Uterus (tissue), 4 donors: ENCODE measurements around the gene GPR62. TPM values are rescaled to one million over a fixed set of nuclear protein-coding genes. Genes with fewer than 3 reads are reported as not detected.

Experiments used
- DNase-seq, 2 donors: peaks; one replicate each; pipeline ENCODE4 v3.0.0-alpha.2; 2019 to 2020
- H3K27ac ChIP-seq, 2 donors: fragments of 200-600 bp; sonication (generic); 1 replicate in 1 of 2; 2 replicates in 1 of 2; pipeline ENCODE4 v1.5.1; 2016 to 2018
- H3K27me3 ChIP-seq, 2 donors: fragments of 200-600 bp; sonication (generic); one replicate each; pipeline ENCODE4 v1.5.1; 2018 to 2019; ENCODE audit warnings: control low read depth in 1 of 2
- H3K36me3 ChIP-seq, 2 donors: fragments of 200-600 bp; sonication (generic); one replicate each; pipeline ENCODE4 v1.5.1; 2019; ENCODE audit warnings: control low read depth in 1 of 2
- H3K4me1 ChIP-seq, 2 donors: fragments of 200-600 bp; sonication (generic); one replicate each; pipeline ENCODE4 v1.5.1; 2018 to 2019; ENCODE audit warnings: control low read depth in 1 of 2
- H3K4me3 ChIP-seq, 2 donors: fragments of 200-600 bp; sonication (generic); 1 replicate in 1 of 2; 2 replicates in 1 of 2; pipeline ENCODE4 v1.5.1; 2018 to 2019; ENCODE audit warnings: mild to moderate bottlenecking in 1 of 2
- H3K9me3 ChIP-seq, 2 donors: fragments of 200-600 bp; sonication (generic); one replicate each; pipeline ENCODE4 v1.5.1; 2019; ENCODE audit warnings: control low read depth in 1 of 2
- POLR2A ChIP-seq, 2 donors: fragments of 450-650 bp; IDR thresholded peaks; one replicate each; pipeline ENCODE4 v1.6.1; 2016; ENCODE audit warnings: antibody characterized with exemption in 2 of 2, mild to moderate bottlenecking in 1 of 2, moderate library complexity in 1 of 2
- intact Hi-C: fragments of 100-400 bp; cut with DNase I; formaldehyde crosslinking; loops from one replicate; pipeline ENCODE4 v1.15.1; 2023; ENCODE audit warnings: low total_unique reads
- total RNA-seq, 4 donors: library from RNA; depleted of rRNA in 3 of 4; stranded (reverse); fragments of >200 nt in 3 of 4; gene quantifications; one replicate each; pipeline versions ENCODE4 v1.1.0 to v1.2.4, GENCODE V29; 2014 to 2023
- TF ChIP-seq, protein P1 (sequence below), 4 experiments: fragments of 200-600 bp in 2 of 4; fragments of 450-650 bp in 2 of 4; sonication (generic) in 2 of 4; IDR thresholded peaks; one replicate each; pipeline ENCODE4 v1.5.1; 2016 to 2019; ENCODE audit warnings: antibody characterized with exemption in 4 of 4, mild to moderate bottlenecking in 2 of 4, moderate library complexity in 1 of 4
- donor health status: DM: yes; HTN: yes; CAD: no.

The GPR62 gene
- total RNA-seq, 4 donors from 2014 or later: 0.28 to 8.2 (median 0.34) TPM; not detected in 1

DNA sequence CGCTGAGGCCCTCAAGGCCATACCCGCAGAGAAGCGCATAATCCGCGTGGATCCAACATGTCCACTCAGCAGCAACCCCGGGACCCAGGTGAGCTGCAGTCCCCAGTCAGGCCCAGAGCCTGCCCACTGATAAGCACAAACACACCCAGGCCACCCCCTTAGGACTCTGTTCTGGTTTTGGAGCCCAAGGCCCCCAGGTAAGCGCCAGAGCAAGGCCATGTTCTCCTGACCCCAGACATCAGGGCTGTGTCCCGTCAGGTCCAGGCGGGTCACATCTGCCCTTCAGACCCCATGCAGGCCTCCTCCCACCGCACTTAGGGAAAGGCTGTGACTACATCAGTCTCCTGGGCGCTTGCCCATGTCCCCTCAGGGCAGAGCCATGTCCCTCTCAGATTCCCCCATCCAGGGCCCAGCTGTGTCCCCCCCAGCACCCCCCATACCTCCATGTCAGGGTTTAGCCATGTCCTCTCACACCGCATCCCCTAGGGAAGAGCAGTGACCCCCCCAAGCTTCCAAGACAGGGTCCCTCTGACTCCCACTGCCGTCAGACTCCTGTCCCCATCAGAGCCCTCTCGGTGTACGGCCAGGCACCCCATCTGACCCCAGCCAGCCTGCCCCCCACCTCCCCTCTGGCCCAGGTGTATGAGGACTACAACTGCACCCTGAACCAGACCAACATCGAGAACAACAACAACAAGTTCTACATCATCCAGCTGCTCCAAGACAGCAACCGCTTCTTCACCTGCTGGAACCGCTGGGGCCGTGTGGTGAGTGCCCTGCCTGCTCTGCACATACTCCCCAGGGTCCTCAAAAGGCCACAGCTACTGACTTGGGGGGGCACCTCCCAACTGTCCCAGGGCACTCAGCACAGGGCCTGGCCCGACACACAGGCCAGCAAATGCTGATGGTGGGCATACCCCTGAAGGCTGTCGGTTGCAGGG, 11.5 kb upstream of the GPR62 start:
- Histone ChIP-seq H3K36me3 (no peaks in the 10 kb centered on the region), H3K27me3 (no peaks in the 10 kb centered on the region), H3K4me3 (no peak overlapping the region), H3K27ac (peak overlapping the region in 1 of 2 donors; percentile 93), H3K4me1 (peaks cover 0 to 6% of the 10 kb centered on the region in 2 donors), H3K9me3 (no peaks in the 10 kb centered on the region)
- no peak for TF ChIP-seq POLR2A (IDR thresholded peaks at IDR 0.05)
- TF ChIP-seq, protein P1, sequence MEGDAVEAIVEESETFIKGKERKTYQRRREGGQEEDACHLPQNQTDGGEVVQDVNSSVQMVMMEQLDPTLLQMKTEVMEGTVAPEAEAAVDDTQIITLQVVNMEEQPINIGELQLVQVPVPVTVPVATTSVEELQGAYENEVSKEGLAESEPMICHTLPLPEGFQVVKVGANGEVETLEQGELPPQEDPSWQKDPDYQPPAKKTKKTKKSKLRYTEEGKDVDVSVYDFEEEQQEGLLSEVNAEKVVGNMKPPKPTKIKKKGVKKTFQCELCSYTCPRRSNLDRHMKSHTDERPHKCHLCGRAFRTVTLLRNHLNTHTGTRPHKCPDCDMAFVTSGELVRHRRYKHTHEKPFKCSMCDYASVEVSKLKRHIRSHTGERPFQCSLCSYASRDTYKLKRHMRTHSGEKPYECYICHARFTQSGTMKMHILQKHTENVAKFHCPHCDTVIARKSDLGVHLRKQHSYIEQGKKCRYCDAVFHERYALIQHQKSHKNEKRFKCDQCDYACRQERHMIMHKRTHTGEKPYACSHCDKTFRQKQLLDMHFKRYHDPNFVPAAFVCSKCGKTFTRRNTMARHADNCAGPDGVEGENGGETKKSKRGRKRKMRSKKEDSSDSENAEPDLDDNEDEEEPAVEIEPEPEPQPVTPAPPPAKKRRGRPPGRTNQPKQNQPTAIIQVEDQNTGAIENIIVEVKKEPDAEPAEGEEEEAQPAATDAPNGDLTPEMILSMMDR (IDR thresholded peaks at IDR 0.05): no peak
- DNase-seq: no peak
- intact Hi-C loops: no loop called here

DNA sequence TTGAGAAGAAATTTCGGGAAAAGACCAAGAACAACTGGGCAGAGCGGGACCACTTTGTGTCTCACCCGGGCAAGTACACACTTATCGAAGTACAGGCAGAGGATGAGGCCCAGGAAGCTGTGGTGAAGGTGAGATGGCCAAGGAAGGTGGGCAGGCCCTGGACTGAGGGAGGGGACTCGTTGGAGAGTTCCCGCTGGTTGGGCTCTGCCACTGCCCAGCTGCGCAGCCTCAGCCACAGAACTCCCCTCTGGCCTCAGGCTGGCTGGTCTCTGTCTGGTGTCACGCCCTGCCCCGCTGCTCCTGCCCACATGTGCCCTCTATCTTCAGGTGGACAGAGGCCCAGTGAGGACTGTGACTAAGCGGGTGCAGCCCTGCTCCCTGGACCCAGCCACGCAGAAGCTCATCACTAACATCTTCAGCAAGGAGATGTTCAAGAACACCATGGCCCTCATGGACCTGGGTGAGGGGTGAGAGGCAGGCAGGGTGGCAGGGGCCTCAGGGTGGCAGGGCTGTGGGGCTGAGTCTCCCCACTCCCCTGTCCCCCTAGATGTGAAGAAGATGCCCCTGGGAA, 10.6 kb upstream of the GPR62 start:
- Histone ChIP-seq H3K36me3 (no peaks in the 10 kb centered on the region), H3K4me3 (no peak overlapping the region), H3K9me3 (no peaks in the 10 kb centered on the region), H3K27ac (no peak overlapping the region), H3K27me3 (no peaks in the 10 kb centered on the region), H3K4me1 (peaks cover 0 to 6% of the 10 kb centered on the region in 2 donors)
- DNase-seq: no peak
- TF ChIP-seq, protein P1 (IDR thresholded peaks at IDR 0.05): no peak
- no peak for TF ChIP-seq POLR2A (IDR thresholded peaks at IDR 0.05)
- intact Hi-C loops: no loop called here

DNA sequence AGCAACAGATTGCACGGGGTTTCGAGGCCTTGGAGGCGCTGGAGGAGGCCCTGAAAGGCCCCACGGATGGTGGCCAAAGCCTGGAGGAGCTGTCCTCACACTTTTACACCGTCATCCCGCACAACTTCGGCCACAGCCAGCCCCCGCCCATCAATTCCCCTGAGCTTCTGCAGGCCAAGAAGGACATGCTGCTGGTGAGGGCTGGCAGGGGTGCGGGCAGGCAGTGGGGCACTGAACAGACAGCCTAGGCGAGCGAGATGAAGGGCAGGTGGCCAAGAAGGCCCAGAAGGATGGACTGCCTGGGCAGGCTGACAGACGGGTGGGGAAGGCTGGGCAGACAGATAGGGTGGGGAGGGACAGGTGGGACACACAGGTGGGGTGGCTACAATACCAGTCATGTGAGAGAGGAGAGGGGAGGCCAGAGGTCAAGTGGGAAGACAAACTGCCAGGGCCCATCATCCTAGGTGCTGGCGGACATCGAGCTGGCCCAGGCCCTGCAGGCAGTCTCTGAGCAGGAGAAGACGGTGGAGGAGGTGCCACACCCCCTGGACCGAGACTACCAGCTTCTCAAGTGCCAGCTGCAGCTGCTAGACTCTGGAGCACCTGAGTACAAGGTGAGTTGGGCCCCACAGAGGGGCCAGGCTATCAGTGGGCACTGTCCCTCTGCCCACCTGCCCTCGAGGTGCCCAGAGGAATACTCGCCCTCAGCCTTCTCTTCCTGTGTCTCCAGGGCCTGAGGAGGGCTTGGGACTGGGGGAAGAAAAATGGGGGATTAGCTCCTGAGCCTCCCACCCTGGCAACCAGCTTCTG, 9.9 kb upstream of the GPR62 start:
- no peak for DNase-seq
- intact Hi-C loops: no loop called here
- Histone ChIP-seq H3K9me3 (no peaks in the 10 kb centered on the region), H3K4me1 (peaks cover 0 to 6% of the 10 kb centered on the region in 2 donors), H3K36me3 (no peaks in the 10 kb centered on the region), H3K27me3 (no peaks in the 10 kb centered on the region), H3K4me3 (no peak overlapping the region), H3K27ac (no peak overlapping the region)
- no peak for TF ChIP-seq POLR2A (IDR thresholded peaks at IDR 0.05)
- TF ChIP-seq, protein P1 (IDR thresholded peaks at IDR 0.05): no peak

DNA sequence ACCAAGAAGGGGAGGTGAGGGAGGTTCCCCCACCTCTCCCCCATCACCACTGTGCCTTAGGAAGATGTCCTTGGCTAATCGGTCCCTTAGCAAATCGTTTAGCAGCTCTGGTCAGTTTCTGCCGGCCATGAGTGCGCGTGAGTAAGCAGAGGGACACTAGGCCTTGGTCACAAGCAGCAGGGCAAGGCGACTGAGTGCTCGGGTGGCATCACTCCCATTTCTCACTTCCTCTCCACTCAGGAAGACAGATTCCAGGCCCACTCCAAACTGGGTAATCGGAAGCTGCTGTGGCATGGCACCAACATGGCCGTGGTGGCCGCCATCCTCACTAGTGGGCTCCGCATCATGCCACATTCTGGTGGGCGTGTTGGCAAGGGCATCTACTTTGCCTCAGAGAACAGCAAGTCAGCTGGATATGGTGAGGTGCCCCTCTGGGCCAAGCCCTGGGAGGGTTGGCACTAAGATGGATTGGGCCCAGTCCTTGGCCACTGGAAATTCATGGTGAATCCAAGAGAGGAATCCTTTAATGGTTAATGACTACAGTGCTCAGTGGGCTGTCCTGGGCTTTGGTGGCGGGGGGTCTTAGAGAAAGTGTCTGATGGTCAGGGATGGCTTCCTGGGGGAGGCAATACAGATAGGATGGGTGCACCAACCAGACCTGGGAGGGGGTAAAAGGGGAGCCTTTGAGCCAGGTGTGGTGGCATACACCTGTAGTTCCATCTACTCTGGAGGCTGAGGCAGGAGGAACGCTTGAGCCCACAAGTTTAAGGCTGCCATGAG, 9.1 kb upstream of the GPR62 start:
- H3K4me3 ChIP-seq: no peak overlapping the region
- peaks cover 0 to 2% of the 10 kb centered on the region in 2 donors for H3K4me1 ChIP-seq
- DNase-seq: no peak
- TF ChIP-seq, protein P1 (IDR thresholded peaks at IDR 0.05): no peak
- no peak for TF ChIP-seq POLR2A (IDR thresholded peaks at IDR 0.05)
- H3K9me3 ChIP-seq: no peaks in the 10 kb centered on the region
- no peaks in the 10 kb centered on the region for H3K36me3 ChIP-seq
- intact Hi-C loops: no loop called here
- no peaks in the 10 kb centered on the region for H3K27me3 ChIP-seq
- H3K27ac ChIP-seq: no peak overlapping the region
